Measurements from ENCODE around the gene AOPEP. TPM values are rescaled to one million over a fixed set of nuclear protein-coding genes. Genes with fewer than 3 reads are reported as not detected.

AOPEP gene
- total and polyA plus RNA-seq, 4 donors = 29.0 to 121 (median 60.0) TPM

GRCh38 chr9:94813379-94813778 is 86.9 kb downstream of the AOPEP start:
- peak overlapping the region in 1 of 2 donors; percentile 37 for H3K27ac ChIP-seq (ENCODE audit: low read depth in 1 of 2, low read length in 1 of 2)
- ATAC-seq (ENCODE audit: insufficient read depth, low FRiP score) (no peak), DNase-seq (no peak)
- WGBS, 2 donors = 96 to 97% methylated on average over 1 of the region's 1 CpG
- peaks cover 0 to 5% (median 1%) of the 10 kb centered on the region in 4 donors for H3K36me3 ChIP-seq (ENCODE audit: control insufficient read depth in 4 of 4, insufficient read depth in 4 of 4, low read length in 4 of 4)
- peaks cover 4 to 13% (median 9%) of the 10 kb centered on the region in 5 donors for H3K4me1 ChIP-seq (ENCODE audit: control insufficient read depth in 5 of 5, insufficient read depth in 5 of 5, low read length in 5 of 5)
- no peak for TF ChIP-seq CTCF (IDR thresholded peaks at IDR 0.05; ENCODE audit: control extremely low read depth, extremely low read depth)
- H3K27me3 ChIP-seq (ENCODE audit: control insufficient read depth in 3 of 3, insufficient read depth in 3 of 3, low read length in 2 of 3) = no peaks in the 10 kb centered on the region
- no peak overlapping the region for H3K4me3 ChIP-seq
- H3K9me3 ChIP-seq (ENCODE audit: control insufficient read depth in 4 of 4, insufficient read depth in 3 of 4, low read length in 3 of 4) = no peaks in the 10 kb centered on the region
- H3K9ac ChIP-seq (ENCODE audit: insufficient read depth in 1 of 2, low read length in 2 of 2) = no peak overlapping the region

GRCh38 chr9:94817291-94818177 is 91.0 kb downstream of the AOPEP start:
- WGBS, 2 donors = 82 to 84% methylated on average over 7 of the region's 7 CpGs
- Histone ChIP-seq H3K4me3 (no peak overlapping the region), H3K9me3 (ENCODE audit: control insufficient read depth in 4 of 4, insufficient read depth in 3 of 4, low read length in 3 of 4) (no peaks in the 10 kb centered on the region), H3K4me1 (ENCODE audit: control insufficient read depth in 5 of 5, insufficient read depth in 5 of 5, low read length in 5 of 5) (peaks cover 8 to 32% (median 12%) of the 10 kb centered on the region in 5 donors), H3K36me3 (ENCODE audit: control insufficient read depth in 4 of 4, insufficient read depth in 4 of 4, low read length in 4 of 4) (peaks cover 0 to 2% (median 0%) of the 10 kb centered on the region in 4 donors), H3K27me3 (ENCODE audit: control insufficient read depth in 3 of 3, insufficient read depth in 3 of 3, low read length in 2 of 3) (no peaks in the 10 kb centered on the region), H3K9ac (ENCODE audit: insufficient read depth in 1 of 2, low read length in 2 of 2) (no peak overlapping the region), H3K27ac (ENCODE audit: low read depth in 1 of 2, low read length in 1 of 2) (peak overlapping the region in 1 of 2 donors; percentile 79)
- ATAC-seq (ENCODE audit: insufficient read depth, low FRiP score) (no peak), DNase-seq (no peak)
- no peak for TF ChIP-seq CTCF (IDR thresholded peaks at IDR 0.05; ENCODE audit: control extremely low read depth, extremely low read depth)

GRCh38 chr9:94818178-94818541 is 91.7 kb downstream of the AOPEP start:
- Histone ChIP-seq H3K27ac (ENCODE audit: low read depth in 1 of 2, low read length in 1 of 2) (peak overlapping the region in 1 of 2 donors; percentile 79), H3K9ac (ENCODE audit: insufficient read depth in 1 of 2, low read length in 2 of 2) (no peak overlapping the region), H3K36me3 (ENCODE audit: control insufficient read depth in 4 of 4, insufficient read depth in 4 of 4, low read length in 4 of 4) (peaks cover 0 to 2% (median 0%) of the 10 kb centered on the region in 4 donors), H3K4me1 (ENCODE audit: control insufficient read depth in 5 of 5, insufficient read depth in 5 of 5, low read length in 5 of 5) (peaks cover 2 to 35% (median 12%) of the 10 kb centered on the region in 5 donors), H3K4me3 (no peak overlapping the region), H3K27me3 (ENCODE audit: control insufficient read depth in 3 of 3, insufficient read depth in 3 of 3, low read length in 2 of 3) (no peaks in the 10 kb centered on the region), H3K9me3 (ENCODE audit: control insufficient read depth in 4 of 4, insufficient read depth in 3 of 4, low read length in 3 of 4) (no peaks in the 10 kb centered on the region)
- ATAC-seq (ENCODE audit: insufficient read depth, low FRiP score) (no peak), DNase-seq (peak in 1 of 3 donors; percentile 67)
- WGBS, 2 donors = 74 to 88% methylated on average over 2 of the region's 2 CpGs
- no peak for TF ChIP-seq CTCF (IDR thresholded peaks at IDR 0.05; ENCODE audit: control extremely low read depth, extremely low read depth)
